Measurements from ENCODE around the gene KLHDC4.

KLHDC4 gene

DNA sequence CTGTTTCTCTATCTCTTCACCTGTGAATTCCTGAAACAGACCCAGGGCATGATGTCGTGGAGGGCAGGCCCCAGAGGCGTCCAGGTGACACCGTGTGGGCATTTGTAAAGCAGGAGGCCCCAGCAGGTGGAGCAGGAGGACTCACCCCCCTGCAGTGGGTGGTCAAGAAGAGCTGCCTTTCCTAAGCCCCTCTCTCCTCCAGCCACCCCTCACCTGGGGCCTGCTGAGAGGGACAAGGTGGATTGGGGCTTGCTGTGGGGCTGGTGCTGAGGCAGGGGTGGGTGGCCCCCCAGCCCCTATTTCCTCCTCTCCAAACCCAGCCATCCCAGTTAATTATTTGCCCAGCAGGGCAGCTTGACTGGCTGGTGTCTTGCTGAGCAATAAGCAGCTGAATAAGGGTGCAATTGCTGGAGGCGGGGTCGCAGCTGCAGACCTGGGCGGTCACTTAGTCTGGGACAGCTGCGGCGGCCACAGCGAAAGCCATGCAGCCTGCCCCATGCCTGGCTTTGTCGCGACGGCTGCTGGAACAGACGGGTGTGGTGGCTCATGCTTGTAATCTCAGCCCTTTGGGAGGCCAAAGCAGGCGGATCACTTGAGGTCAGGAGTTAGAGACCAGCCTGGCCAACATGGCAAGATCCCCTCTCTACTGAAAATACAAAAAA is 107.1 kb downstream of the KLHDC4 start:
- no peak for DNase-seq (ENCODE audit: low read depth in 2 of 2)

All from stimulated activated CD4-positive, alpha-beta T cell treated with anti-CD3 and anti-CD28 coated beads, Interleukin-4, amount 100 ng/mL, for 48 hours (primary cell).